Calu3 (cell line): ENCODE results near the gene RAB11FIP4. TPM values are rescaled to one million over a fixed set of nuclear protein-coding genes. Genes with fewer than 3 reads are reported as not detected.

ENCODE experiments used
- BruUV-seq: library from RNA; stranded (reverse); fragments of 400-500 nt; replicated peaks from 2 replicates; lab custom pipeline; 2021; lab: Mats Ljungman, UMichigan
- CTCF ChIA-PET: fragments of 300-600 bp; sonication (Branson Sonifier 250); formaldehyde crosslinking; loops from one replicate; lab custom pipeline; 2022; ENCODE audit warnings: antibody characterized with exemption; lab: Charles Lee
- DNase-seq: peaks from one replicate; pipeline ENCODE4 v3.0.0; 2022
- H3K27ac Mint-ChIP-seq: one replicate; pipeline ENCODE4 v1.8.0; 2022; ENCODE audit warnings: mixed read lengths; ENCODE audit not compliant: unreplicated experiment
- H3K27me3 Mint-ChIP-seq: one replicate; pipeline ENCODE4 v1.8.0; 2022; ENCODE audit warnings: mixed read lengths; ENCODE audit not compliant: unreplicated experiment
- H3K36me3 Mint-ChIP-seq: one replicate; pipeline ENCODE4 v1.8.0; 2022; ENCODE audit warnings: mild to moderate bottlenecking, moderate library complexity, mixed read lengths; ENCODE audit not compliant: insufficient read depth, unreplicated experiment
- H3K4me1 Mint-ChIP-seq: one replicate; pipeline ENCODE4 v1.8.0; 2022; ENCODE audit warnings: mild to moderate bottlenecking, low read depth, mixed read lengths; ENCODE audit not compliant: unreplicated experiment
- H3K4me3 Mint-ChIP-seq: one replicate; pipeline ENCODE4 v1.8.0; 2022; ENCODE audit warnings: mild to moderate bottlenecking, low read depth, moderate library complexity, mixed read lengths; ENCODE audit not compliant: unreplicated experiment
- H3K9me3 Mint-ChIP-seq: one replicate; pipeline ENCODE4 v1.8.0; 2022; ENCODE audit warnings: low read depth, mixed read lengths; ENCODE audit not compliant: unreplicated experiment
- CTCF ChIP-seq: fragments of 200-600 bp; IDR thresholded peaks from one replicate; pipeline ENCODE4 v1.8.0; 2022; ENCODE audit warnings: antibody characterized with exemption; ENCODE audit not compliant: unreplicated experiment
- intact Hi-C: fragments of 100-400 bp; cut with micrococcal nuclease; formaldehyde crosslinking; loops from one replicate; pipeline ENCODE4 v1.10.0; 2022; ENCODE audit not compliant: unreplicated experiment
- total RNA-seq: library from RNA; stranded (reverse); gene quantifications from 2 replicates; pipeline ENCODE4 v1.2.3, GENCODE V29; 2022

The RAB11FIP4 gene
- total RNA-seq, 1 experiment from 2014 or later: 27.9 TPM

DNA sequence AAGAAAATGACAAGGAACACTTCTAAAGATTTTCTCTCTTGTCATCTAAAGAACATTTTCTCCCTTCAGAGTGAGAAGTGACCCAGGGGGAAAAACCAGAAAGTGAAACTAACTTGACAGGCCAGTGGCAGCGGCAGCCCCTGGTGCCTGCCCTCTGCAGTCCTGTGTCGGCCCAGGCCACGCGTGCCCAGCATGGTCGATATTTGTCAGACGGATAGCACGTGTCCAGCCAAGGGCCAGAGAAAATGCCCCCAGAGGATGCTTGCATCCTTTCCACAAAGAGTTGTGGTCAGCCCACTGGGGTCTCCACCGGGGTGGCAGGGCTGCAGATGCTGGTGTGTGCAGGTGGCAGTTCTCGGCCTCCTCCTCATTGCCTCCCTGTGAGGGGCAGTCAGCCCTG, 176.6 kb downstream of the RAB11FIP4 start:
- H3K4me3 Mint-ChIP-seq: no peak overlapping the region
- H3K27me3 Mint-ChIP-seq: no peaks in the 10 kb centered on the region
- H3K4me1 Mint-ChIP-seq: peaks cover 18% of the 10 kb centered on the region
- CTCF ChIA-PET: no interaction called here
- TF ChIP-seq CTCF: no peak
- H3K9me3 Mint-ChIP-seq: no peaks in the 10 kb centered on the region
- no peak for DNase-seq
- H3K27ac Mint-ChIP-seq: no peak overlapping the region
- peaks cover 16% of the 10 kb centered on the region for H3K36me3 Mint-ChIP-seq
- BruUV-seq: no TSS peak
- intact Hi-C loops: no loop called here

GRCh38 chr17:31568539-31568938, 177.1 kb downstream of the RAB11FIP4 start:
- Mint-ChIP-seq H3K4me1 (peaks cover 23% of the 10 kb centered on the region), H3K27ac (no peak overlapping the region)

GRCh38 chr17:31570231-31570630, 178.8 kb downstream of the RAB11FIP4 start:
- H3K27ac Mint-ChIP-seq: no peak overlapping the region
- no peaks in the 10 kb centered on the region for H3K27me3 Mint-ChIP-seq
- no peak for TF ChIP-seq CTCF
- no peak overlapping the region for H3K4me3 Mint-ChIP-seq
- intact Hi-C loops: no loop called here
- no TSS peak for BruUV-seq
- no peaks in the 10 kb centered on the region for H3K9me3 Mint-ChIP-seq
- CTCF ChIA-PET: no interaction called here
- H3K4me1 Mint-ChIP-seq: peaks cover 25% of the 10 kb centered on the region
- peaks cover 22% of the 10 kb centered on the region for H3K36me3 Mint-ChIP-seq
- DNase-seq: no peak

More at GRCh38 chr17:31568539-31568938, 177.1 kb downstream of the RAB11FIP4 start:
- CTCF ChIA-PET: no interaction called here
- no peak for TF ChIP-seq CTCF
- intact Hi-C loops: no loop called here
- no peak for DNase-seq
- Mint-ChIP-seq H3K9me3 (no peaks in the 10 kb centered on the region), H3K27me3 (no peaks in the 10 kb centered on the region), H3K4me3 (no peak overlapping the region), H3K36me3 (peaks cover 19% of the 10 kb centered on the region)
- no TSS peak for BruUV-seq

- peaks cover 22% of the 10 kb centered on the region for H3K36me3 Mint-ChIP-seq
- H3K4me3 Mint-ChIP-seq: no peak overlapping the region
- H3K27me3 Mint-ChIP-seq: no peaks in the 10 kb centered on the region
- H3K27ac Mint-ChIP-seq: no peak overlapping the region
- DNase-seq: no peak
- TF ChIP-seq CTCF: no peak
- CTCF ChIA-PET: interaction anchor here (1.5 kb wide), 1 partner anchor 271 kb away, joined by 3 read pairs; no protein-coding TSS in a partner anchor
- peaks cover 25% of the 10 kb centered on the region for H3K4me1 Mint-ChIP-seq
- H3K9me3 Mint-ChIP-seq: no peaks in the 10 kb centered on the region
- no TSS peak for BruUV-seq
- intact Hi-C loops: no loop called here
Measured at GRCh38 chr17:31570951-31571892, 179.7 kb downstream of the RAB11FIP4 start.
